DOHH2 (cell line): Measurements from ENCODE around the gene SOD2.

Source experiments
- H3F3A ChIP-seq: fragments of 200-600 bp; sonication (generic), shearing (Covaris generic); 2 replicates; pipeline ENCODE4 v1.6.0; 2016; ENCODE audit warnings: antibody characterized with exemption, mild to moderate bottlenecking; ENCODE audit not compliant: control insufficient read depth, insufficient read depth
- H3K27ac ChIP-seq: fragments of 200-600 bp; sonication (generic); 2 replicates; pipeline ENCODE4 v1.5.1; 2014; ENCODE audit warnings: low read depth, mild to moderate bottlenecking, low read length, moderate library complexity
- H3K27me3 ChIP-seq: fragments of 200-600 bp; sonication (generic); 2 replicates; pipeline ENCODE4 v1.6.1; 2014; ENCODE audit warnings: mild to moderate bottlenecking, low read length, mixed read lengths; ENCODE audit not compliant: control insufficient read depth
- H3K36me3 ChIP-seq: fragments of 200-600 bp; sonication (generic); 2 replicates; pipeline ENCODE4 v1.6.1; 2014; ENCODE audit warnings: mild to moderate bottlenecking, low read length, moderate library complexity, mixed read lengths; ENCODE audit not compliant: control insufficient read depth
- H3K4me1 ChIP-seq: fragments of 200-600 bp; sonication (generic); 2 replicates; pipeline ENCODE4 v1.6.1; 2014; ENCODE audit warnings: mild to moderate bottlenecking, low read length, mixed read lengths; ENCODE audit not compliant: control insufficient read depth
- H3K4me2 ChIP-seq: fragments of 200-600 bp; sonication (generic); 2 replicates; pipeline ENCODE4 v1.6.0; 2014; ENCODE audit warnings: mild to moderate bottlenecking, low read length, moderate library complexity
- H3K4me3 ChIP-seq: fragments of 200-600 bp; sonication (generic); 2 replicates; pipeline ENCODE4 v1.5.1; 2014; ENCODE audit warnings: mild to moderate bottlenecking, low read length, mixed read lengths
- H3K79me2 ChIP-seq: fragments of 200-600 bp; sonication (generic); 2 replicates; pipeline ENCODE4 v1.6.1; 2014; ENCODE audit warnings: mild to moderate bottlenecking, low read length, mixed read lengths; ENCODE audit not compliant: control insufficient read depth
- H3K9me2 ChIP-seq: fragments of 200-600 bp; sonication (generic); replicated peaks from 2 replicates; pipeline ENCODE4 v1.6.1; 2014; ENCODE audit warnings: mild to moderate bottlenecking, low read length, mixed read lengths; ENCODE audit not compliant: control insufficient read depth
- H3K9me3 ChIP-seq: fragments of 200-600 bp; sonication (generic); 2 replicates; pipeline ENCODE4 v1.6.1; 2014; ENCODE audit warnings: antibody characterized with exemption, low read length, mixed read lengths; ENCODE audit not compliant: control insufficient read depth, insufficient read depth
- H4K20me1 ChIP-seq: fragments of 200-600 bp; sonication (generic); 2 replicates; pipeline ENCODE4 v1.6.0; 2014; ENCODE audit warnings: low read depth, mild to moderate bottlenecking, antibody characterized with exemption, low read length, moderate library complexity; ENCODE audit not compliant: control insufficient read depth, insufficient read depth
- CTCF ChIP-seq: fragments of 200-600 bp; sonication (generic); IDR thresholded peaks from one replicate; pipeline ENCODE4 v1.5.1; 2014; ENCODE audit warnings: antibody characterized with exemption, mild to moderate bottlenecking, low read depth, low read length; ENCODE audit not compliant: poor library complexity, severe bottlenecking
- EZH2phosphoT487 ChIP-seq: fragments of 200-600 bp; sonication (generic); IDR thresholded peaks from 2 replicates; pipeline ENCODE4 v1.6.1; 2017; ENCODE audit warnings: borderline replicate concordance, mild to moderate bottlenecking, antibody characterized with exemption, low read length, moderate library complexity, mixed read lengths

SOD2 gene

GRCh38 chr6:159680104-159680503 lies 12.9 kb downstream of the SOD2 start:
- no peak overlapping the region for H3K4me3 ChIP-seq
- H3K27me3 ChIP-seq = no peaks in the 10 kb centered on the region
- no peaks in the 10 kb centered on the region for H3K9me3 ChIP-seq
- H3K36me3 ChIP-seq = peaks cover 36% of the 10 kb centered on the region
- no peaks in the 10 kb centered on the region for H3K9me2 ChIP-seq
- H3K27ac ChIP-seq = no peak overlapping the region
- H4K20me1 ChIP-seq = no peaks in the 10 kb centered on the region
- no peaks in the 10 kb centered on the region for H3F3A ChIP-seq
- H3K4me1 ChIP-seq = no peaks in the 10 kb centered on the region
- no peak overlapping the region for H3K4me2 ChIP-seq
- H3K79me2 ChIP-seq = no peaks in the 10 kb centered on the region
- TF ChIP-seq CTCF (no peak), EZH2phosphoT487 (no peak)

GRCh38 chr6:159679091-159680077 lies 13.7 kb downstream of the SOD2 start:
- Histone ChIP-seq H3K9me3 (no peaks in the 10 kb centered on the region), H3K4me3 (no peak overlapping the region), H3K4me1 (no peaks in the 10 kb centered on the region), H3K4me2 (no peak overlapping the region), H4K20me1 (no peaks in the 10 kb centered on the region), H3F3A (no peaks in the 10 kb centered on the region), H3K27ac (no peak overlapping the region), H3K9me2 (no peaks in the 10 kb centered on the region), H3K27me3 (no peaks in the 10 kb centered on the region), H3K79me2 (no peaks in the 10 kb centered on the region), H3K36me3 (peaks cover 33% of the 10 kb centered on the region)
- TF ChIP-seq EZH2phosphoT487 (no peak), CTCF (no peak)

GRCh38 chr6:159678574-159678973 lies 14.5 kb downstream of the SOD2 start:
- Histone ChIP-seq H3K4me3 (no peak overlapping the region), H3K79me2 (no peaks in the 10 kb centered on the region), H3K9me2 (no peaks in the 10 kb centered on the region), H3K27ac (no peak overlapping the region), H4K20me1 (no peaks in the 10 kb centered on the region), H3F3A (no peaks in the 10 kb centered on the region), H3K4me2 (no peak overlapping the region), H3K9me3 (no peaks in the 10 kb centered on the region), H3K4me1 (no peaks in the 10 kb centered on the region), H3K27me3 (no peaks in the 10 kb centered on the region), H3K36me3 (peaks cover 28% of the 10 kb centered on the region)
- no peak for TF ChIP-seq EZH2phosphoT487
- no peak for TF ChIP-seq CTCF
